Right lobe of liver (tissue), 4 donors: Measurements from ENCODE around the gene FAM120C.

Source experiments
- CTCF ChIP-seq, 4 donors: fragments of 200-600 bp in 3 of 4; fragments of 450-650 bp in 1 of 4; IDR thresholded peaks; one replicate each; pipeline versions ENCODE4 v1.5.1 to v1.8.0; 2016 to 2022; ENCODE audit warnings: antibody characterized with exemption in 4 of 4, mild to moderate bottlenecking in 2 of 4
- POLR2A ChIP-seq: fragments of 450-650 bp; IDR thresholded peaks from one replicate; pipeline ENCODE4 v1.6.1; 2017; ENCODE audit warnings: antibody characterized with exemption, mild to moderate bottlenecking
- donor health status: DM: no; HTN: no; CAD: no.
- donor health status: DM: no; HTN: no; CAD: no.
- donor health status: DM: no; HTN: yes; CAD: no.

- no peak for TF ChIP-seq CTCF (IDR thresholded peaks at IDR 0.05)
- TF ChIP-seq POLR2A = no peak
Measured at GRCh38 chrX:54085666-54086065, 97.4 kb downstream of the FAM120C start.
